ENCODE data around the gene FAM107B. TPM values are rescaled to one million over a fixed set of nuclear protein-coding genes. Genes with fewer than 3 reads are reported as not detected.

FAM107B gene
- total and polyA plus RNA-seq, 2 of the 8 experiments (the other 6 are each of a cell fraction or from before 2014, with no cell fraction given): 7.5 to 28.1 TPM

DNA sequence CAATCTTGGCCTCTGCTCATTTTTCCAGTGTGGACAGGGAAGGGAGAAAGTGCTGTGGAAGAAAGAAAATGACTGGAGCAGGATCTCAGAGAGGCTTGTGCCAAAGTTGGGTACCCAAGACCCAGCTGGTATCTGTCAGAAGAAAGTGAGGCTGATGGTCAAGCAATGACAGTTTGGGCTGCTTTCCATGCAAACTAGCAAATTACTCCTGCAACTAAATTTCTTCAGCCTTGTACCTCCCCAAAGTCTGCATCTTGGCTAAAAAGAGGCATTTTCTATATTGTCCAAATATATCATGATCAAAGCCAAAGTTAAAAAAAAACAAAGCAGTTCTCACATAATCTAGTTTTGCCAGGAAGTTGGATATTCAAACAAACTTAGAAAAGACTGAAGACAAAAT lies 235.5 kb downstream of the FAM107B start (continued):
- TF ChIP-seq, protein P1, sequence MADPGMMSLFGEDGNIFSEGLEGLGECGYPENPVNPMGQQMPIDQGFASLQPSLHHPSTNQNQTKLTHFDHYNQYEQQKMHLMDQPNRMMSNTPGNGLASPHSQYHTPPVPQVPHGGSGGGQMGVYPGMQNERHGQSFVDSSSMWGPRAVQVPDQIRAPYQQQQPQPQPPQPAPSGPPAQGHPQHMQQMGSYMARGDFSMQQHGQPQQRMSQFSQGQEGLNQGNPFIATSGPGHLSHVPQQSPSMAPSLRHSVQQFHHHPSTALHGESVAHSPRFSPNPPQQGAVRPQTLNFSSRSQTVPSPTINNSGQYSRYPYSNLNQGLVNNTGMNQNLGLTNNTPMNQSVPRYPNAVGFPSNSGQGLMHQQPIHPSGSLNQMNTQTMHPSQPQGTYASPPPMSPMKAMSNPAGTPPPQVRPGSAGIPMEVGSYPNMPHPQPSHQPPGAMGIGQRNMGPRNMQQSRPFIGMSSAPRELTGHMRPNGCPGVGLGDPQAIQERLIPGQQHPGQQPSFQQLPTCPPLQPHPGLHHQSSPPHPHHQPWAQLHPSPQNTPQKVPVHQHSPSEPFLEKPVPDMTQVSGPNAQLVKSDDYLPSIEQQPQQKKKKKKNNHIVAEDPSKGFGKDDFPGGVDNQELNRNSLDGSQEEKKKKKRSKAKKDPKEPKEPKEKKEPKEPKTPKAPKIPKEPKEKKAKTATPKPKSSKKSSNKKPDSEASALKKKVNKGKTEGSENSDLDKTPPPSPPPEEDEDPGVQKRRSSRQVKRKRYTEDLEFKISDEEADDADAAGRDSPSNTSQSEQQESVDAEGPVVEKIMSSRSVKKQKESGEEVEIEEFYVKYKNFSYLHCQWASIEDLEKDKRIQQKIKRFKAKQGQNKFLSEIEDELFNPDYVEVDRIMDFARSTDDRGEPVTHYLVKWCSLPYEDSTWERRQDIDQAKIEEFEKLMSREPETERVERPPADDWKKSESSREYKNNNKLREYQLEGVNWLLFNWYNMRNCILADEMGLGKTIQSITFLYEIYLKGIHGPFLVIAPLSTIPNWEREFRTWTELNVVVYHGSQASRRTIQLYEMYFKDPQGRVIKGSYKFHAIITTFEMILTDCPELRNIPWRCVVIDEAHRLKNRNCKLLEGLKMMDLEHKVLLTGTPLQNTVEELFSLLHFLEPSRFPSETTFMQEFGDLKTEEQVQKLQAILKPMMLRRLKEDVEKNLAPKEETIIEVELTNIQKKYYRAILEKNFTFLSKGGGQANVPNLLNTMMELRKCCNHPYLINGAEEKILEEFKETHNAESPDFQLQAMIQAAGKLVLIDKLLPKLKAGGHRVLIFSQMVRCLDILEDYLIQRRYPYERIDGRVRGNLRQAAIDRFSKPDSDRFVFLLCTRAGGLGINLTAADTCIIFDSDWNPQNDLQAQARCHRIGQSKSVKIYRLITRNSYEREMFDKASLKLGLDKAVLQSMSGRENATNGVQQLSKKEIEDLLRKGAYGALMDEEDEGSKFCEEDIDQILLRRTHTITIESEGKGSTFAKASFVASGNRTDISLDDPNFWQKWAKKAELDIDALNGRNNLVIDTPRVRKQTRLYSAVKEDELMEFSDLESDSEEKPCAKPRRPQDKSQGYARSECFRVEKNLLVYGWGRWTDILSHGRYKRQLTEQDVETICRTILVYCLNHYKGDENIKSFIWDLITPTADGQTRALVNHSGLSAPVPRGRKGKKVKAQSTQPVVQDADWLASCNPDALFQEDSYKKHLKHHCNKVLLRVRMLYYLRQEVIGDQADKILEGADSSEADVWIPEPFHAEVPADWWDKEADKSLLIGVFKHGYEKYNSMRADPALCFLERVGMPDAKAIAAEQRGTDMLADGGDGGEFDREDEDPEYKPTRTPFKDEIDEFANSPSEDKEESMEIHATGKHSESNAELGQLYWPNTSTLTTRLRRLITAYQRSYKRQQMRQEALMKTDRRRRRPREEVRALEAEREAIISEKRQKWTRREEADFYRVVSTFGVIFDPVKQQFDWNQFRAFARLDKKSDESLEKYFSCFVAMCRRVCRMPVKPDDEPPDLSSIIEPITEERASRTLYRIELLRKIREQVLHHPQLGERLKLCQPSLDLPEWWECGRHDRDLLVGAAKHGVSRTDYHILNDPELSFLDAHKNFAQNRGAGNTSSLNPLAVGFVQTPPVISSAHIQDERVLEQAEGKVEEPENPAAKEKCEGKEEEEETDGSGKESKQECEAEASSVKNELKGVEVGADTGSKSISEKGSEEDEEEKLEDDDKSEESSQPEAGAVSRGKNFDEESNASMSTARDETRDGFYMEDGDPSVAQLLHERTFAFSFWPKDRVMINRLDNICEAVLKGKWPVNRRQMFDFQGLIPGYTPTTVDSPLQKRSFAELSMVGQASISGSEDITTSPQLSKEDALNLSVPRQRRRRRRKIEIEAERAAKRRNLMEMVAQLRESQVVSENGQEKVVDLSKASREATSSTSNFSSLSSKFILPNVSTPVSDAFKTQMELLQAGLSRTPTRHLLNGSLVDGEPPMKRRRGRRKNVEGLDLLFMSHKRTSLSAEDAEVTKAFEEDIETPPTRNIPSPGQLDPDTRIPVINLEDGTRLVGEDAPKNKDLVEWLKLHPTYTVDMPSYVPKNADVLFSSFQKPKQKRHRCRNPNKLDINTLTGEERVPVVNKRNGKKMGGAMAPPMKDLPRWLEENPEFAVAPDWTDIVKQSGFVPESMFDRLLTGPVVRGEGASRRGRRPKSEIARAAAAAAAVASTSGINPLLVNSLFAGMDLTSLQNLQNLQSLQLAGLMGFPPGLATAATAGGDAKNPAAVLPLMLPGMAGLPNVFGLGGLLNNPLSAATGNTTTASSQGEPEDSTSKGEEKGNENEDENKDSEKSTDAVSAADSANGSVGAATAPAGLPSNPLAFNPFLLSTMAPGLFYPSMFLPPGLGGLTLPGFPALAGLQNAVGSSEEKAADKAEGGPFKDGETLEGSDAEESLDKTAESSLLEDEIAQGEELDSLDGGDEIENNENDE (IDR thresholded peaks at IDR 0.05; ENCODE audit: insufficient replicate concordance, low read length): no peak
- TF ChIP-seq SUZ12 (IDR thresholded peaks at IDR 0.05; ENCODE audit: low read length): no peak
- TF ChIP-seq, protein P2, sequence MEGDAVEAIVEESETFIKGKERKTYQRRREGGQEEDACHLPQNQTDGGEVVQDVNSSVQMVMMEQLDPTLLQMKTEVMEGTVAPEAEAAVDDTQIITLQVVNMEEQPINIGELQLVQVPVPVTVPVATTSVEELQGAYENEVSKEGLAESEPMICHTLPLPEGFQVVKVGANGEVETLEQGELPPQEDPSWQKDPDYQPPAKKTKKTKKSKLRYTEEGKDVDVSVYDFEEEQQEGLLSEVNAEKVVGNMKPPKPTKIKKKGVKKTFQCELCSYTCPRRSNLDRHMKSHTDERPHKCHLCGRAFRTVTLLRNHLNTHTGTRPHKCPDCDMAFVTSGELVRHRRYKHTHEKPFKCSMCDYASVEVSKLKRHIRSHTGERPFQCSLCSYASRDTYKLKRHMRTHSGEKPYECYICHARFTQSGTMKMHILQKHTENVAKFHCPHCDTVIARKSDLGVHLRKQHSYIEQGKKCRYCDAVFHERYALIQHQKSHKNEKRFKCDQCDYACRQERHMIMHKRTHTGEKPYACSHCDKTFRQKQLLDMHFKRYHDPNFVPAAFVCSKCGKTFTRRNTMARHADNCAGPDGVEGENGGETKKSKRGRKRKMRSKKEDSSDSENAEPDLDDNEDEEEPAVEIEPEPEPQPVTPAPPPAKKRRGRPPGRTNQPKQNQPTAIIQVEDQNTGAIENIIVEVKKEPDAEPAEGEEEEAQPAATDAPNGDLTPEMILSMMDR (IDR thresholded peaks at IDR 0.05; ENCODE audit: control extremely low read depth in 1 of 3, insufficient read depth in 1 of 3, low read depth in 1 of 3, low read length in 3 of 3): no peak
- TF ChIP-seq, protein P3, sequence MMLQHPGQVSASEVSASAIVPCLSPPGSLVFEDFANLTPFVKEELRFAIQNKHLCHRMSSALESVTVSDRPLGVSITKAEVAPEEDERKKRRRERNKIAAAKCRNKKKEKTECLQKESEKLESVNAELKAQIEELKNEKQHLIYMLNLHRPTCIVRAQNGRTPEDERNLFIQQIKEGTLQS (IDR thresholded peaks at IDR 0.05; ENCODE audit: insufficient read depth, low read depth, low read length): no peak

Data from H1 (cell line).